ENCODE data around the gene MAP2K5.

GRCh38 chr15:67819636-67820035, 277.1 kb downstream of the MAP2K5 start:
- TF ChIP-seq POLR2A (IDR thresholded peaks at IDR 0.05; ENCODE audit: low read length) (no peak), GATA1 (IDR thresholded peaks at IDR 0.05; ENCODE audit: low read depth, low read length) (no peak)
